IPS DF 4.7 (cell line): ENCODE data around the gene GPS2.

Experiments used
- DNase-seq: peaks from one replicate; pipeline ENCODE4 v3.0.0-alpha.2; 2013; ENCODE audit warnings: low spot score; ENCODE audit errors: extremely low read depth

Gene GPS2

DNA sequence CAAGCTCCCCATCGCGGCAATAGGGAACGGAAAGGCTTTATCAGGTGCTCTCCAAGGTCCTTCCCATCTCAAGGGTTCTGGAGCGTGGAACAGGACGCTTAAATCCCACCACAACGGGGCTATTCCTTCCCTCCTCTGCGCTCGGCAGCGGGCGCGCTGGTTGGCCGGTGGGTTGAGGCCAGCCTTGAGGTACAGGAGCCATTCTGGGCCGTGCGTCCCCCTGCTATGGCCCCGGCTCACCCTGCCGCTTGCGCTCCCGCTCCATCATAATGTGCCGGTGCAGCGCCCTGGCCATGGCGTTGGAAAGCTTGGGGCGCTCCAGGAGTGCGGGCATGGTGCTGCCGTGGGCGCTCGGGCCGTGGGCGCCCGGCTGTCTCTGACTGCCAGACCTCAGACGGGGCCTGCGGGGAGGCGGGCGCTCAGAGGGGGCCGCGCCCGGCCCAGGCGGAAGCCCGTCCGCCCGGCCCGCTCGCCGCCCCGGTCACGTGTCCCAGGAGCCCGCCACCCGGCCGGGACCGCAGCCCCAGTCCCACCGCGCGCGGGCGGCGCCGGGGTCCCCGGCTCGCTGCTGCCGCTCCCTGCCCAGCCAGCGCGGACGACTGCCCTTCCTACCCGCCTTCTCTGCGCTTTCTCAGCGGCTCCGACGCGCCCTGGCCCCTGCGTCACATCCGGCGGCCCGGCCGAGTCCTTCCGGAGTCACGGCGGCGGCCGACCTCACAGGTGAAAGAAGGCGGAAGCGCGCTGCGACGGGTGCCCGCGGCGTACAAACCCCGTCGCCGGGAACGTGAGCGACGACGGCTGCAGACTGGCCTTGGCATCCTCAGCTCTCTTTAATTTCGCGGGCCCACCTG lies at the start of gene GPS2:
Gene GPS2, minus strand, starts transcription at position 642 of the 851 bp plus-strand sequence. Its CDS starts 308 bp downstream, at position 334.
- no peak for DNase-seq

- DNase-seq: no peak
These were observed 48.2 kb upstream of the GPS2 start for GRCh38 chr17:7363311-7363710.

DNA sequence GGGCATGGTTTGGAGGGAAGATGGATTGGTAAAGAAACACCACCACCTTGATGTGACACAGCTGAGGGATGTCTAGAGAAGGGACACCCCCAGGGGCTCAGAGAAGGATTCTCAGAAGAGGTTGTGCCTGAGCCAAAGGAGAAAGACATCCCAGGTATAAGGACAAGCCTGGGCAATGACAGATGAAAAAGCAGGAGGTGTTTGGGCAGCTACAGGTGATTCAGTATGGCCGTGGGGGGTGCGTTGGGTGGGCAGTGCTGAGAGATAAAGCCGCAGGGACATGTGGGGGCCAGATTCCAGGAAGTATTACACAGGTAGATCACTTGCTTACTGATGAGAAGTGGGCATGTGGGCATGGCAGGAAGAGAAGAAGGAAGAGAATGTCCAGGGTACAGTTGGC lies 46.7 kb upstream of the GPS2 start:
- DNase-seq: no peak

DNA sequence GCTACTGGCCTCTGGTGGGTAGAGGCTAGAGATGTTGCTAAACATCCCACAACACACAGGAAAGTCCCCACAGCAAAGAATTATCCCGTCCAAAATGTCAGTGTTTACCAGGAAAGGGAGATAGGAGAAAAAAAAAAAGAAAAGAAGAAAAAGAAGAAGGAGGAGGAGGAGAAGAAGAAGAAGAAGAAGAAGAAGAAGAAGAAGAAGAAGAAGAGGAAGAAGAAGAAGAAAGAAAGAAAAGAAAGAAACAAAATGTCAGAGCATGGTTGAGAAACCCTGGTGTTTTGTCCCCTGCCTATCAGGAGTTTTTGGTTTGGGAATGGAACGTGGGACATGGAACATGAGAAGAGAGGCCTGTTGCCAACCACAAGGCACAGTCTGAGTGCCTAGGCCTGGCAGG lies 42.2 kb upstream of the GPS2 start:
- no peak for DNase-seq

- DNase-seq: no peak
These were observed 41.6 kb upstream of the GPS2 start for GRCh38 chr17:7356756-7357155.

DNA sequence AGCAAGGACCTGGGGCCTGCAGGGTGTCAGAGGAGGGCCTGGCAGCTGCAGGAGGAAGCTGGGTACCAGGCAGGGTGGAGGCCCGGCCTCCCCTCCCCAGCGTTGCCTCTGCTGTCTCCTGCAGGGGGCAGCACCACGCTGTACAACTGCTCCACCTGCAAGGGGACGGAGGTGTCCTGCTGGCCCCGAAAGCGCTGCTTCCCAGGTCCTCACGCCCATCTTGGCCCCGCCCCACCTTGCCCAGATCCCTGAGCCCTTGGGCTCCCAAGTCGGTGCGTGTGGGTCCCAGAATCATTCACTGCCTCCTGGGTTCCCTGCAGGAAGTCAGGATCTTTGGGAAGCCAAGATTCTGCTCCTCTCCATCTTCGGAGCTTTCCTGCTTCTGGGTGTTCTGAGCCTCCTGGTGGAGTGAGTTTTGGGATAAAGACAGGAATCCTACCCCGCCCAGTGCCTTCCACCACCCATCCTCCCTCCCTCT lies 41.0 kb upstream of the GPS2 start:
- peak; percentile 76 for DNase-seq

DNA sequence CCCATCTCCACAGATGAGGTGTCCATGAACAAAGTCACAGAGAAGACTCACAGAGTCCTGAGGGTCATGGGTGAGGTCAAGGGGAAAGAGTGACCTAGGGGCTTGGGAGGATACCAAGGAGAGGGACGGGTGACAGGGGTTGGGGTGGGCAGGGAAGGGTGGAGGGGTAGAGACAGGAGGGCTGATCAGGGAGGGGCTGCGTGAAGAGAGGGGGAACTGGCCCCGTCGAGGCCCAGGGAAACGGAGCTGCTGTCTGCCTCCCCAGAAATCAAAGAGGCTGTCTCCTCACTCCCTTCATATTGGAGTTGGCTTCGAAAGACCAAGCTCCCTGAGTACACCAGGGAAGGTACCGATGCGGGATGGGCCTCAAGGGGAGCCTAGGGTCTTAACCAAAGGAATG lies 40.4 kb upstream of the GPS2 start:
- DNase-seq: no peak

- DNase-seq: no peak
These were observed 39.9 kb upstream of the GPS2 start, which contains the start of gene TMEM95 for GRCh38 chr17:7355053-7355452. Gene TMEM95, plus strand, starts transcription at chr17:7355156. Its CDS starts 49 bp downstream, at chr17:7355205.

GRCh38 chr17:7354262-7354843 lies 39.2 kb upstream of the GPS2 start:
- DNase-seq: no peak

DNA sequence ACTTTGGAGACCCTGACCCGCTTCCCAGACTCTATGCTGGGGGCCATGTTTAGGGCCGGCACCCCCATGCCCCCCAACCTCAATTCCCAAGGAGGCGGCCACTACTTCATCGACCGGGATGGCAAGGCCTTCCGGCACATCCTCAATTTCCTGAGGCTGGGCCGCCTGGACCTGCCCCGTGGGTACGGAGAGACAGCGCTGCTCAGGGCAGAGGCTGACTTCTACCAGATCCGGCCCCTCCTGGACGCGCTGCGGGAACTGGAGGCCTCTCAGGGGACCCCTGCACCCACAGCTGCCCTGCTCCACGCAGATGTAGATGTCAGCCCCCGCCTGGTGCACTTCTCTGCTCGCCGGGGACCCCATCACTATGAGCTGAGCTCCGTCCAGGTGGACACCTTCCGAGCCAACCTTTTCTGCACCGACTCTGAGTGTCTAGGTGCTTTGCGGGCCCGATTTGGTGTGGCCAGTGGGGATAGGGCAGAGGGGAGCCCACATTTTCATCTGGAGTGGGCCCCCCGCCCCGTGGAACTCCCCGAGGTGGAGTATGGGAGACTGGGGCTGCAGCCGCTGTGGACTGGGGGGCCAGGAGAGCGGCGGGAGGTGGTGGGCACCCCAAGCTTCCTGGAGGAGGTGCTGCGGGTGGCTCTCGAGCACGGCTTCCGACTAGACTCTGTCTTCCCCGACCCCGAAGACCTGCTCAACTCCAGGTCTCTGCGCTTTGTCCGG lies 37.9 kb upstream of the GPS2 start:
- no peak for DNase-seq

DNA sequence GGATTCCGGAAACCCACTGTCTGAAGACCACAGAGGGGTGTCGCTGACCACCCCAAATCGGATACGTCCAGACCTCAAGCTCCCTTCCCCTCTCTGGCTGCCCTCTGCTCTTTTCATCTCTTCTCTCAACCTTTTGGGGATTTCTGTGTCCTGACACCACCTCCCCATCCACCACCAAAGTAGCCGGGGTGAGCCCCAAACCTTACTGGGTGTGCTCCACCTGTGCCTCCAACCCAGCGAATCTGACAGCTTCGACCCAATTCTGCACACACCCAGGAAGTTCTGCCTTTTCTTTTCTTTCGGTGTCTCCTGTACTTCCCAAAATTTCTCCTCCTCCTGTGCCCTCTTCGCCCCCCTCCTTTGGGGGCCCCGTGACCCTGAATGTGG lies 37.3 kb upstream of the GPS2 start:
- no peak for DNase-seq

DNA sequence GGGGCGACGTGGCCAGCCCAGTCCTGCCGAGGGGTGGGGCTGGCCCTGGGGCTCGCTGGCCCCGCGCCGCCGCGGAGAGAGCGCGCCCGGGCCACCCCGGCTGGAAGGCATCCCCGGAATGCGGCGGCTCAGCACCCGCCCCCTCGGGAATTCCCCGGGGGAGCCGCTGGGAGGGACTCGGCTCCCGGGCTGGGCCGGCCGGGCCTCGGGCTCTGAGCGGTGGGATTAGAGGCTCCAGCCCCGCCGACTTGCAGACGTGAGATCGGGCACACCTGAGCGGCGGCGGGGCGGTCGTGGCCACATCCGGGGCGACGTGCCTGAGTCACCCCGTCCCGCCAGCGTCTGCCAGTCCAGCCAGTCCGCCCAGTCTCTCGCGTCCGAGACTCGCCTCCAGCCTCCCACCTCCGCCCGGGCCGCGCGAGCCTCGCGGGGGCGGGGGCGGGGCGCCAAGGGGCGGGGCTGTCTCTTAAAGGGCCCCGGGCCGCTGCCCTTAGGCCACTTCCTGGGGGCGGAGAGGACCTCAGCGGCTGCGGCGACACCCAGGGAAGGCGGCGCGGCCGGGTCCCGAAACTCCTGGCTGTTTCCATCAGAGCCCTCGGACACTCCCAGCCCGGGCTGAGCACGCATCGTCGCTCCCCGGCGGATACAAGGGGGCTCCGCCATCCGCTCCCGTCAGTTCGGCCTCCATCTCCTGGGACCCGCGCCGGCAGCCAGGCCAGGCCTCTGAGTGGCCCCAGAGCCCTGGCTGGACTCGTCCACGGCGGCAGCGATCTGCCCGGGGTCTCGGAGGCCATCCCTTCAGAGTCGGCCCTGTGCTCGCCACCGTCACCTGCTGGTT lies 36.7 kb upstream of the GPS2 start, which contains the start of gene KCTD11:
Gene KCTD11, plus strand, starts transcription at position 498 of the 838 bp plus-strand sequence.
- DNase-seq: no peak

GRCh38 chr17:7348478-7349242 lies 33.5 kb upstream of the GPS2 start:
- no peak for DNase-seq

DNA sequence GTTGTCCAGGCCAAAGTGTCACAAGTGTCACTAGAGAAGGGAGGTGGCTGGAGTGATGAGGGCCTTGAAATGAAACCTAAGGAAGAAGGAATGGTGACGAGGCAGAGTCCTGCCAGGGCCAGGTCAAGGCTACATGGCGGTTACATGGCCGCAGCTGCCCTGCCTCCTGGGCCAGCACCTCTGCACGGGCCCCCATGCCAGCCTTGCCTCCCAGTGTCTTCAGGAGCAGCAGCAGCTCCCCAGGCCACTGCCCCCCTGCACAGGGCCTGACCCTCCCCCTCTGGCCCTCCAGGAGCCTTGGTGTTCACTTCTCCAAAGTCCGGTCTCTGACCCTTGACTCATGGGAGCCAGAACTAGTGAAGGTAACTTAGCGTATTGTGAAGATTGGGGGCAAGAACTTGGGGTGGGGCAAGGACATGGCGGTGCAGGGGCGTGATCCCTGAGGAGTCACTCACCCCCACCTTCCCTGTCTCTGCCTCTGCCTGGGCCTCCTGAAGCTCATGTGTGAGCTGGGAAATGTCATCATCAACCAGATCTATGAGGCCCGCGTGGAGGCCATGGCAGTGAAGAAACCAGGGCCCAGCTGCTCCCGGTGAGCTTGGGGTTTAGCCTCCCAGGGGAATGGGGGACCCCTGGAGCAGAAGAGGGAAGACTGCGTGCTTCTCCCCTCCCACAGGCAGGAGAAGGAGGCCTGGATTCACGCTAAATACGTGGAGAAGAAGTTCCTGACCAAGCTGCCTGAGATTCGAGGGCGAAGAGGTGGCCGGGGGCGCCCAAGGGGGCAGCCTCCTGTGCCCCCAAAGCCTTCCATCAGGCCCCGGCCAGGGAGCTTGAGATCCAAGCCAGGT lies 32.7 kb upstream of the GPS2 start:
- no peak for DNase-seq

GRCh38 chr17:7346761-7347614 lies 31.8 kb upstream of the GPS2 start:
- DNase-seq: no peak

- no peak for DNase-seq
These were observed 28.1 kb upstream of the GPS2 start for GRCh38 chr17:7343250-7343649.

DNA sequence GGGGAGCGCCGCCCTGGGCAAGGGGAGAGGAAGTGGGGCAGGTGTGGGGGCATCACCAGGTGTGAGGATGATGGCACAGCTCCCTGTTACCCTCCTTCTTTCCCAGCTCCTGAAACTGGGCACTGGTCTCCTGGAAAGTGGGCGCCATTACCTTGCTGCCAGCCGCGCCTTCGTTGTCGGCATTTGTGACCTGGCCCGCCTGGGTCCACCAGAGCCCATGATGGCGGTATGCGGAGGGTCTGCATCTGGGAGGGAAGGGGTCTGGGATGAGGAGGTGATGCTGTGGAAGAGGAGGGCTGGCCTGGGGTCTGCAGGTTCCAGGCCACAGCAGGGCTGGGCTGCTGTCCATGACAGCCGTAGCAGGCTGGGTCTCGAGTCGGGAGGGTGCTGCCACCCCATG lies 26.7 kb upstream of the GPS2 start:
- no peak for DNase-seq

- DNase-seq: no peak
These were observed 25.0 kb upstream of the GPS2 start for GRCh38 chr17:7340179-7340578.
